Measurements from ENCODE around the gene CD9. TPM values are rescaled to one million over a fixed set of nuclear protein-coding genes. Genes with fewer than 3 reads are reported as not detected.
A peak's percentile ranks its signal among the peaks of the same experiment; 100 is the strongest.

Gene CD9
- polyA plus RNA-seq, 3 donors = 7.6 to 323 (median 7.7) TPM

DNA sequence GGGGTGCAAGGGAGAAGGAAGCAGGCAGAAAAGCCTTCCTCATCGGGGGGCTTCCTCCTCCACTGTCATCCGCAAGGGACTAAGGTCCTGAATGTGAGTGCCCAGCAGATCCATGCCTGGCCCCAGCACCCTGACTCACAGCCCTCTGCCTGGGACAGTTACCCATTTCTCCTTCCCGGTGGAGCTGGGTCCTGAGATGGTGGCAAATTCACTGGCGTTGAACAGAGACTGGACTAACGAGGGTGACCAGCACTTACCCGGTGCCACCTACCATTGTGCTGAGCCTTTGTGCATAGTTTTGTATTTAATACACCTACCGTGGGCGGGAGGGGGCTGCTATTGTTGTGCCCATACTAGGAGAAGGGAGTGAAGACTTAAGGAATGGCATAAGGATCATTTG is 79.4 kb downstream of the CD9 start:
- H3K9ac ChIP-seq (ENCODE audit: insufficient read depth, low read length, poor library complexity, severe bottlenecking) = no peak overlapping the region
- no peak for DNase-seq

DNA sequence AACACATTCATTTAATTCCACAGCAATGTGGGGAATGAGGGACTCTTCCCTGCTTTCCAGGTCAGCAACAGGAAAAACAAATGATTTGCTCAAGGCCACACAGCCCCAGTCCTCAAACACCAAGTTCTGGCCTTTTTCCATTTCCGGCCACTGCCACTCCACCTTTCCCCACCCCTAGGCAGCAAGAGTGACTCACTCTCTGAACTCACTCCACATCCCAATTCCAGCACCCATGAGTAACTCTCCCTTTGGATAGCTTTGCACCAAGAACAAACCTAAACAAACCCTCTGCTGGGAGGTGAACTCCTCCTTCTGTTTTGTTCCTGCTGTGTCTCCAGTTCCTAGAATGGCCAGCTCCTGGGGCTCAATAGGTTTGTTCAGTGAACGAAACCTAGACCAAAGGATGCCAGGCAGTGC is 79.9 kb downstream of the CD9 start:
- Histone ChIP-seq H3K79me2 (ENCODE audit: insufficient read depth, low read length) (no peaks in the 10 kb centered on the region), H3K27ac (ENCODE audit: low read depth in 1 of 2, low read length in 2 of 2) (no peak overlapping the region), H3K4me1 (ENCODE audit: control insufficient read depth in 1 of 2, insufficient read depth in 2 of 2, low read length in 2 of 2) (peaks cover 7 to 14% of the 10 kb centered on the region in 2 donors), H3K36me3 (replicated peaks in 1 of 2; ENCODE audit: control insufficient read depth in 1 of 2, insufficient read depth in 2 of 2, low read length in 2 of 2) (no peaks in the 10 kb centered on the region), H3K9me3 (replicated peaks in 1 of 2; ENCODE audit: control insufficient read depth in 1 of 2, insufficient read depth in 1 of 2, low read length in 2 of 2) (no peaks in the 10 kb centered on the region), H3K4me2 (replicated peaks; ENCODE audit: extremely low read depth, low read length, poor library complexity, severe bottlenecking) (no peak overlapping the region), H3K9ac (ENCODE audit: insufficient read depth, low read length, poor library complexity, severe bottlenecking) (no peak overlapping the region), H4K20me1 (ENCODE audit: insufficient read depth, low read length) (no peaks in the 10 kb centered on the region), H2AFZ (ENCODE audit: insufficient read depth, low read depth, low read length, poor library complexity, severe bottlenecking) (peak overlapping the region; percentile 35), H3K4me3 (replicated peaks in 1 of 3; ENCODE audit: low read depth in 2 of 3, low read length in 3 of 3) (no peak overlapping the region), H3K27me3 (ENCODE audit: control insufficient read depth in 2 of 2, insufficient read depth in 2 of 2, low read length in 2 of 2) (peaks cover 0 to 38% of the 10 kb centered on the region in 2 donors)
- Mint-ChIP-seq H3K36me3 (peaks cover 0 to 2% of the 10 kb centered on the region in 2 donors), H3K4me1 (peaks cover 10% of the 10 kb centered on the region), H3K27ac (peak overlapping the region in 3 of 7 donors; percentile 7 to 80 (median 60)), H3K4me3 (peak overlapping the region in 1 of 2 donors; percentile 12), H3K9me3 (no peaks in the 10 kb centered on the region), H3K27me3 (ENCODE audit: low read depth in 3 of 3) (peaks cover 37 to 50% (median 40%) of the 10 kb centered on the region in 3 donors)
- TF ChIP-seq, protein P1, sequence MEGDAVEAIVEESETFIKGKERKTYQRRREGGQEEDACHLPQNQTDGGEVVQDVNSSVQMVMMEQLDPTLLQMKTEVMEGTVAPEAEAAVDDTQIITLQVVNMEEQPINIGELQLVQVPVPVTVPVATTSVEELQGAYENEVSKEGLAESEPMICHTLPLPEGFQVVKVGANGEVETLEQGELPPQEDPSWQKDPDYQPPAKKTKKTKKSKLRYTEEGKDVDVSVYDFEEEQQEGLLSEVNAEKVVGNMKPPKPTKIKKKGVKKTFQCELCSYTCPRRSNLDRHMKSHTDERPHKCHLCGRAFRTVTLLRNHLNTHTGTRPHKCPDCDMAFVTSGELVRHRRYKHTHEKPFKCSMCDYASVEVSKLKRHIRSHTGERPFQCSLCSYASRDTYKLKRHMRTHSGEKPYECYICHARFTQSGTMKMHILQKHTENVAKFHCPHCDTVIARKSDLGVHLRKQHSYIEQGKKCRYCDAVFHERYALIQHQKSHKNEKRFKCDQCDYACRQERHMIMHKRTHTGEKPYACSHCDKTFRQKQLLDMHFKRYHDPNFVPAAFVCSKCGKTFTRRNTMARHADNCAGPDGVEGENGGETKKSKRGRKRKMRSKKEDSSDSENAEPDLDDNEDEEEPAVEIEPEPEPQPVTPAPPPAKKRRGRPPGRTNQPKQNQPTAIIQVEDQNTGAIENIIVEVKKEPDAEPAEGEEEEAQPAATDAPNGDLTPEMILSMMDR (IDR thresholded peaks at IDR 0.05) = no peak
- WGBS (ENCODE audit: insufficient coverage) = 82% methylated on average over 2 of the region's 2 CpGs
- no peak for DNase-seq
- intact Hi-C loops (cut with micrococcal nuclease) = loop anchor here in 1 of 2 donors (2.0 kb wide), 1 partner anchor 217 kb away; no protein-coding TSS in a partner anchor

More for the DNA sequence above, 79.4 kb downstream of the CD9 start:
- 98% methylated on average over 6 of the region's 8 CpGs for WGBS (ENCODE audit: insufficient coverage)
- Mint-ChIP-seq H3K4me3 (peak overlapping the region in 1 of 2 donors; percentile 68), H3K27me3 (ENCODE audit: low read depth in 3 of 3) (peaks cover 37 to 50% (median 44%) of the 10 kb centered on the region in 3 donors), H3K27ac (peak overlapping the region in 3 of 7 donors; percentile 32 to 60 (median 41)), H3K9me3 (no peaks in the 10 kb centered on the region), H3K36me3 (peaks cover 0 to 2% of the 10 kb centered on the region in 2 donors), H3K4me1 (peaks cover 9% of the 10 kb centered on the region)
- intact Hi-C loops (cut with micrococcal nuclease) = loop anchor here in 1 of 2 donors (2.0 to 5.0 kb wide), 3 partner anchors 47 to 217 kb away; no protein-coding TSS in a partner anchor
- Histone ChIP-seq H3K27me3 (ENCODE audit: control insufficient read depth in 2 of 2, insufficient read depth in 2 of 2, low read length in 2 of 2) (peaks cover 0 to 38% of the 10 kb centered on the region in 2 donors), H3K4me3 (replicated peaks in 1 of 3; ENCODE audit: low read depth in 2 of 3, low read length in 3 of 3) (no peak overlapping the region), H4K20me1 (ENCODE audit: insufficient read depth, low read length) (no peaks in the 10 kb centered on the region), H3K4me2 (replicated peaks; ENCODE audit: extremely low read depth, low read length, poor library complexity, severe bottlenecking) (no peak overlapping the region), H3K36me3 (replicated peaks in 1 of 2; ENCODE audit: control insufficient read depth in 1 of 2, insufficient read depth in 2 of 2, low read length in 2 of 2) (no peaks in the 10 kb centered on the region), H3K27ac (ENCODE audit: low read depth in 1 of 2, low read length in 2 of 2) (no peak overlapping the region), H3K9me3 (replicated peaks in 1 of 2; ENCODE audit: control insufficient read depth in 1 of 2, insufficient read depth in 1 of 2, low read length in 2 of 2) (no peaks in the 10 kb centered on the region), H2AFZ (ENCODE audit: insufficient read depth, low read depth, low read length, poor library complexity, severe bottlenecking) (no peak overlapping the region), H3K4me1 (ENCODE audit: control insufficient read depth in 1 of 2, insufficient read depth in 2 of 2, low read length in 2 of 2) (peaks cover 7 to 14% of the 10 kb centered on the region in 2 donors), H3K79me2 (ENCODE audit: insufficient read depth, low read length) (no peaks in the 10 kb centered on the region)
- TF ChIP-seq, protein P1 (IDR thresholded peaks at IDR 0.05) = no peak

Data from CD14-positive monocyte (primary cell).